Measurements from ENCODE around the gene KIF1B. TPM values are rescaled to one million over a fixed set of nuclear protein-coding genes. Genes with fewer than 3 reads are reported as not detected.

Gene KIF1B
- total RNA-seq, 1 experiment from 2014 or later: 33.0 TPM

DNA sequence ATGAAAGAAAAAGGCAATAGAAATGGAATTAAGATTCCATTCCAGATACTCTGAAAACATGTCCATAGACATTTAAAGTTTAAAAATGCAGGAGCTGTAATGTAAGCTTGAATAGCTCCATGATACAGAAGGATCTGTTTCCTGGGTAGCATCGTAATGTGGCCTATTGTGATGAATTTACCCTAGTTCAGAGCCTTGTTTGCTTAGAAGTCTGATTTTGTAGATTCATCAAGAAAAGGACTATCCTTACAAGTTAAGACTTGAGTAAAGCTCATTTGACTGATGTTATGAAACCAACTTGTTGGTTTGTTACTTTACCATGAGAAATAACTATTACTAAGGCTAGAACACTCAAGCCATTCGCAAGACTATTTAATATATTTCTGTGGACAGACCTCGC lies 55.5 kb downstream of the KIF1B start:
- no peak for TF ChIP-seq REST (IDR thresholded peaks at IDR 0.05; ENCODE audit: insufficient read depth in 1 of 2, low read depth in 2 of 2, low read length in 1 of 2)
- TF ChIP-seq TCF7L2 (IDR thresholded peaks at IDR 0.05; ENCODE audit: low read depth, low read length): no peak
- TF ChIP-seq, protein P1, sequence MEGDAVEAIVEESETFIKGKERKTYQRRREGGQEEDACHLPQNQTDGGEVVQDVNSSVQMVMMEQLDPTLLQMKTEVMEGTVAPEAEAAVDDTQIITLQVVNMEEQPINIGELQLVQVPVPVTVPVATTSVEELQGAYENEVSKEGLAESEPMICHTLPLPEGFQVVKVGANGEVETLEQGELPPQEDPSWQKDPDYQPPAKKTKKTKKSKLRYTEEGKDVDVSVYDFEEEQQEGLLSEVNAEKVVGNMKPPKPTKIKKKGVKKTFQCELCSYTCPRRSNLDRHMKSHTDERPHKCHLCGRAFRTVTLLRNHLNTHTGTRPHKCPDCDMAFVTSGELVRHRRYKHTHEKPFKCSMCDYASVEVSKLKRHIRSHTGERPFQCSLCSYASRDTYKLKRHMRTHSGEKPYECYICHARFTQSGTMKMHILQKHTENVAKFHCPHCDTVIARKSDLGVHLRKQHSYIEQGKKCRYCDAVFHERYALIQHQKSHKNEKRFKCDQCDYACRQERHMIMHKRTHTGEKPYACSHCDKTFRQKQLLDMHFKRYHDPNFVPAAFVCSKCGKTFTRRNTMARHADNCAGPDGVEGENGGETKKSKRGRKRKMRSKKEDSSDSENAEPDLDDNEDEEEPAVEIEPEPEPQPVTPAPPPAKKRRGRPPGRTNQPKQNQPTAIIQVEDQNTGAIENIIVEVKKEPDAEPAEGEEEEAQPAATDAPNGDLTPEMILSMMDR (IDR thresholded peaks at IDR 0.05): no peak
- no peak for TF ChIP-seq SIN3A (IDR thresholded peaks at IDR 0.05; ENCODE audit: borderline replicate concordance, insufficient read depth, low read depth, low read length)
- no peak for TF ChIP-seq POLR2AphosphoS5 (IDR thresholded peaks at IDR 0.05; ENCODE audit: low read depth, low read length)
- H3K9me3 ChIP-seq (ENCODE audit: control insufficient read depth, insufficient read depth, low read depth, low read length): no peaks in the 10 kb centered on the region
- BruUV-seq (replicated peaks): no TSS peak
- H3K27me3 ChIP-seq (ENCODE audit: control insufficient read depth, insufficient read depth, low read length): no peaks in the 10 kb centered on the region
- H3K4me3 ChIP-seq (ENCODE audit: low read depth in 2 of 2, low read length in 2 of 2): no peak overlapping the region
- 0 out of 2 replicates have a peak, but pooled peaks cover 3% of the 10 kb centered on the region for H3K36me3 ChIP-seq (ENCODE audit: control insufficient read depth, insufficient read depth, low read length)
- no peak overlapping the region for H3K27ac ChIP-seq (ENCODE audit: low read length)
- intact Hi-C loops (cut with micrococcal nuclease; ENCODE audit: unreplicated experiment) (no loop called here), in situ Hi-C loops (cut with HindIII; ENCODE audit: low pct_unique_long_range_greater_than_20kb, low sequenced_read_pairs) (no loop called here)
- no peak for DNase-seq (ENCODE audit: low read depth, low spot score)
- no peak for ATAC-seq
- ChIA-PET POLR2A (no interaction called here), CTCF (no interaction called here)
- no peaks in the 10 kb centered on the region for H3K4me1 ChIP-seq (ENCODE audit: control insufficient read depth, insufficient read depth, low read length)

- BruUV-seq (replicated peaks): no TSS peak
- ATAC-seq (no peak), DNase-seq (ENCODE audit: low read depth, low spot score) (no peak)
- Histone ChIP-seq H3K4me3 (ENCODE audit: low read depth in 2 of 2, low read length in 2 of 2) (no peak overlapping the region), H3K27me3 (ENCODE audit: control insufficient read depth, insufficient read depth, low read length) (no peaks in the 10 kb centered on the region), H3K9me3 (ENCODE audit: control insufficient read depth, insufficient read depth, low read depth, low read length) (no peaks in the 10 kb centered on the region), H3K27ac (ENCODE audit: low read length) (no peak overlapping the region), H3K36me3 (ENCODE audit: control insufficient read depth, insufficient read depth, low read length) (0 out of 2 replicates have a peak, but pooled peaks cover 3% of the 10 kb centered on the region), H3K4me1 (ENCODE audit: control insufficient read depth, insufficient read depth, low read length) (no peaks in the 10 kb centered on the region)
- intact Hi-C loops (cut with micrococcal nuclease; ENCODE audit: unreplicated experiment): no loop called here
- no peak for TF ChIP-seq POLR2AphosphoS5 (IDR thresholded peaks at IDR 0.05; ENCODE audit: low read depth, low read length)
- TF ChIP-seq REST (IDR thresholded peaks at IDR 0.05; ENCODE audit: insufficient read depth in 1 of 2, low read depth in 2 of 2, low read length in 1 of 2): no peak
- TF ChIP-seq SIN3A (IDR thresholded peaks at IDR 0.05; ENCODE audit: borderline replicate concordance, insufficient read depth, low read depth, low read length): no peak
- CTCF ChIA-PET: no interaction called here
- POLR2A ChIA-PET: no interaction called here
- in situ Hi-C loops (cut with HindIII; ENCODE audit: low pct_unique_long_range_greater_than_20kb, low sequenced_read_pairs): no loop called here
Measured at GRCh38 chr1:10267319-10267718, 56.9 kb downstream of the KIF1B start.

Data from Panc1 (cell line).